Gastroesophageal sphincter (tissue), 4 donors: ENCODE results near the gene FN1. TPM values are rescaled to one million over a fixed set of nuclear protein-coding genes. Genes with fewer than 3 reads are reported as not detected.
A peak's percentile ranks its signal among the peaks of the same experiment; 100 is the strongest.

Experiments
- ATAC-seq: fragments of 150-250 bp; one replicate; pipeline ENCODE4 v1.9.1; 2016; ENCODE audit warnings: mild to moderate bottlenecking, moderate library complexity
- H3K27ac ChIP-seq, 4 donors: fragments of 200-600 bp; sonication (generic) in 3 of 4; 1 replicate in 3 of 4; 2 replicates in 1 of 4; pipeline ENCODE4 v1.5.1; 2016 to 2019
- H3K27me3 ChIP-seq: fragments of 200-600 bp; sonication (generic); one replicate; pipeline ENCODE4 v1.5.1; 2019
- H3K36me3 ChIP-seq, 2 donors: fragments of 200-600 bp; sonication (generic); one replicate each; pipeline ENCODE4 v1.5.1; 2019; ENCODE audit warnings: control low read depth in 1 of 2
- H3K4me1 ChIP-seq, 3 donors: fragments of 200-600 bp; sonication (generic); 1 replicate in 2 of 3; 2 replicates in 1 of 3; pipeline ENCODE4 v1.5.1; 2016 to 2019; ENCODE audit warnings: control low read depth in 2 of 3
- H3K4me3 ChIP-seq, 2 donors: fragments of 200-600 bp; sonication (generic); one replicate each; pipeline ENCODE4 v1.5.1; 2019; ENCODE audit warnings: mild to moderate bottlenecking in 1 of 2, moderate library complexity in 1 of 2
- H3K9me3 ChIP-seq, 3 donors: fragments of 200-600 bp; sonication (generic); one replicate each; pipeline ENCODE4 v1.5.1; 2017 to 2019; ENCODE audit warnings: control low read depth in 2 of 3
- CTCF ChIP-seq, 4 experiments: fragments of 200-600 bp in 2 of 4; fragments of 450-650 bp in 2 of 4; sonication (generic) in 1 of 4; IDR thresholded peaks; one replicate each; pipeline ENCODE4 v1.5.1; 2017 to 2019; ENCODE audit warnings: antibody characterized with exemption in 4 of 4, mild to moderate bottlenecking in 2 of 4, moderate library complexity in 2 of 4
- EP300 ChIP-seq: sonication (generic); formaldehyde crosslinking; IDR thresholded peaks from one replicate; pipeline ENCODE4 v1.6.1; 2017; ENCODE audit warnings: antibody characterized with exemption, mild to moderate bottlenecking
- POLR2A ChIP-seq, 2 donors: fragments of 450-650 bp; IDR thresholded peaks; one replicate each; pipeline ENCODE4 v1.6.1; 2017; ENCODE audit warnings: antibody characterized with exemption in 2 of 2, mild to moderate bottlenecking in 2 of 2, moderate library complexity in 1 of 2
- POLR2AphosphoS5 ChIP-seq: sonication (generic); formaldehyde crosslinking; IDR thresholded peaks from one replicate; pipeline ENCODE4 v1.6.1; 2017; ENCODE audit warnings: antibody characterized with exemption
- WGBS, 2 donors: methylation state at CpG; one replicate each; pipeline ENCODE4 v1.1.5; 2018; ENCODE audit warnings: low coverage in 1 of 2; 5-methylcytosine and 5-hydroxymethylcytosine counted together
- total RNA-seq, 4 donors: library from RNA; depleted of rRNA; stranded (reverse); fragments of >200 nt; gene quantifications; one replicate each; pipeline ENCODE4 v1.1.0, GENCODE V29; 2016

FN1 gene
- total RNA-seq, 4 donors from 2014 or later: 1,699 to 4,986 (median 1,920) TPM

GRCh38 chr2:215427585-215427984, 8.3 kb downstream of the FN1 start:
- Histone ChIP-seq H3K4me3 (no peak overlapping the region), H3K4me1 (peaks cover 0 to 91% (median 8%) of the 10 kb centered on the region in 3 donors), H3K27me3 (no peaks in the 10 kb centered on the region), H3K36me3 (peaks cover 12 to 94% of the 10 kb centered on the region in 2 donors), H3K27ac (peak overlapping the region in 2 of 4 donors; percentile 94), H3K9me3 (no peaks in the 10 kb centered on the region)
- 78 to 79% methylated on average over 5 of the region's 5 CpGs for WGBS, 2 donors
- ATAC-seq: no peak
- TF ChIP-seq CTCF (IDR thresholded peaks at IDR 0.05) (no peak), POLR2AphosphoS5 (no peak), POLR2A (IDR thresholded peaks at IDR 0.05) (no peak), EP300 (no peak)

GRCh38 chr2:215425021-215425782, 10.7 kb downstream of the FN1 start:
- Histone ChIP-seq H3K9me3 (no peaks in the 10 kb centered on the region), H3K4me3 (no peak overlapping the region), H3K27ac (peak overlapping the region in 3 of 4 donors; percentile 34 to 64 (median 48)), H3K4me1 (peaks cover 0 to 91% (median 6%) of the 10 kb centered on the region in 3 donors), H3K27me3 (no peaks in the 10 kb centered on the region), H3K36me3 (peaks cover 16 to 97% of the 10 kb centered on the region in 2 donors)
- ATAC-seq: no peak
- WGBS, 2 donors: 80 to 81% methylated on average over 7 to 9 of the region's 11 CpGs
- no peak for TF ChIP-seq POLR2A (IDR thresholded peaks at IDR 0.05)
- no peak for TF ChIP-seq EP300
- TF ChIP-seq POLR2AphosphoS5: no peak
- no peak for TF ChIP-seq CTCF (IDR thresholded peaks at IDR 0.05)

GRCh38 chr2:215423928-215424540, 11.8 kb downstream of the FN1 start:
- H3K9me3 ChIP-seq: no peaks in the 10 kb centered on the region
- peaks cover 0 to 91% (median 2%) of the 10 kb centered on the region in 3 donors for H3K4me1 ChIP-seq
- peaks cover 15 to 98% of the 10 kb centered on the region in 2 donors for H3K36me3 ChIP-seq
- H3K4me3 ChIP-seq: no peak overlapping the region
- no peaks in the 10 kb centered on the region for H3K27me3 ChIP-seq
- 86% methylated on average over 10 to 12 of the region's 12 CpGs for WGBS, 2 donors
- TF ChIP-seq EP300 (no peak), POLR2A (IDR thresholded peaks at IDR 0.05) (no peak), CTCF (IDR thresholded peaks at IDR 0.05) (no peak), POLR2AphosphoS5 (no peak)
- H3K27ac ChIP-seq: peak overlapping the region in 3 of 4 donors; percentile 55 to 76 (median 72)
- ATAC-seq: no peak

DNA sequence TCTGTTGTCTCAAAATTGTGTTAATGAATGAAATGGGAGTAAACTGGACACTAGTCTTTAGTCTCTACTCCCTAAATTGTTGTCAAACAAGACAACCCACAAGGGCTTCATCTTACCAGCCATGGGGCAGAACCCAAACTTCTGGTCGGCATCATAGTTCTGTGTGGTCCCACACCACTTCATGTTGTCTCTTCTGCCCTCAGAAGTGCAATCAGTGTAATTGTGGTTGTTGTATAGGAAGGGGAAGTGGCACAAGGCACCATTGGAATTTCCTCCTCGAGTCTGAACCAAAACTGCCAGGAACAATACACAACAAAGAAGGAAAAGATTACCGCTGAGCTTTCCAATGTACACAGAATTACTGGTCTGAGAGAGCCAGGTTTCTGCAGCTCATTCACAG, 12.6 kb downstream of the FN1 start:
- Histone ChIP-seq H3K4me1 (peaks cover 0 to 91% (median 8%) of the 10 kb centered on the region in 3 donors), H3K36me3 (peaks cover 15 to 98% of the 10 kb centered on the region in 2 donors), H3K27me3 (no peaks in the 10 kb centered on the region), H3K27ac (peak overlapping the region; percentile 47 to 76 (median 64)), H3K4me3 (no peak overlapping the region), H3K9me3 (no peaks in the 10 kb centered on the region)
- no peak for TF ChIP-seq EP300
- TF ChIP-seq POLR2AphosphoS5: no peak
- TF ChIP-seq POLR2A (IDR thresholded peaks at IDR 0.05): no peak
- TF ChIP-seq CTCF (IDR thresholded peaks at IDR 0.05): no peak
- WGBS, 2 donors: 37 to 40% methylated on average over 2 to 3 of the region's 3 CpGs
- no peak for ATAC-seq

DNA sequence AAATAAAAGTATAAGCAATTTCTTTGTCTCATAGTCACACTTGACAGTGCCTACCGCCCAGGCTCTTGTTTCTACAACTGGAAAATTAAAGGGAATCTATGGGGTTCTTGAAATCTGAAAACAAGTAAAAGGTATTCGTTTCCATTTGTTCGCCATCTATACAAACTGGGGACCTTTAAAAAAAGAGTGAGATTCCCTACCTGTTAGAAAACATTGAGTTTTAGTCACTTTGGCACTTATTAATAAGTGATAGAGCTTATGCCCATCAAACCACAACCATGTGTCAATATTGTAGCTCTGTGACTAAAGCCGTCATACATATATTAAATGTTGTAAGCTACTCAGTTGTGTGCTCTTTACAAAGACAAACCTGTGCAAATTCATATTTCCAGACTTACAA, 13.2 kb downstream of the FN1 start:
- H3K27ac ChIP-seq: peak overlapping the region in 3 of 4 donors; percentile 49 to 76 (median 70)

More for the DNA sequence above, 13.2 kb downstream of the FN1 start:
- no peaks in the 10 kb centered on the region for H3K9me3 ChIP-seq
- H3K4me3 ChIP-seq: no peak overlapping the region
- H3K27me3 ChIP-seq: no peaks in the 10 kb centered on the region
- WGBS, 2 donors: 77 to 89% methylated on average over 4 of the region's 4 CpGs
- no peak for TF ChIP-seq POLR2A (IDR thresholded peaks at IDR 0.05)
- TF ChIP-seq CTCF (IDR thresholded peaks at IDR 0.05): no peak
- no peak for TF ChIP-seq EP300
- TF ChIP-seq POLR2AphosphoS5: no peak
- ATAC-seq: no peak
- H3K36me3 ChIP-seq: peaks cover 14 to 98% of the 10 kb centered on the region in 2 donors
- peaks cover 0 to 91% (median 13%) of the 10 kb centered on the region in 3 donors for H3K4me1 ChIP-seq
